Stimulated activated CD4-positive, alpha-beta T cell treated with anti-CD3 and anti-CD28 coated beads, Interleukin-2, amount 100 ng/mL, for 24 hours (primary cell): ENCODE data around the gene AGBL1.
"Not testable (repeated sequence)": the region's sequence is repeated elsewhere in the genome, so short reads cannot be mapped to it uniquely, and the experiment has no call there.

ENCODE experiments used
- DNase-seq, 2 donors: peaks; one replicate each; pipeline ENCODE4 v3.0.0-alpha.2; 2020

AGBL1 gene

DNA sequence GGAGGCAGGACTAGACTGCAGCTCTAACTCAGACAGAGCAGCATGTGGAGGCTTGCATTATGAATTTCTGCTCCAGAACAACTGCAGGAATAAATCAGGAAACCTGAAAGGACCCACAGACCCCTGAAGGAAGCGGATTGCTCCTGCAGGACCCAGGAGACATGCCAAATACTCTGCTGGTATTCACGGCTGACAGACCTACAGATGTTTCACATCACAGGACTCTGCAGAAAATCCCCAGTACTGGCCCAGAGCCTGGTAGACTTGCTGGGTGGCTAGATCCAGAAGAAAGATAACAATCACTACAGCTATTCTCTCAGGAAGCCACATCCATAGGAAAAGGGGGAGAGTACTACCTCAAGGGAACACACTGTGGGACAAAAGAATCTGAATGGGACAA, 942.1 kb downstream of the AGBL1 start:
- no peak for DNase-seq

DNA sequence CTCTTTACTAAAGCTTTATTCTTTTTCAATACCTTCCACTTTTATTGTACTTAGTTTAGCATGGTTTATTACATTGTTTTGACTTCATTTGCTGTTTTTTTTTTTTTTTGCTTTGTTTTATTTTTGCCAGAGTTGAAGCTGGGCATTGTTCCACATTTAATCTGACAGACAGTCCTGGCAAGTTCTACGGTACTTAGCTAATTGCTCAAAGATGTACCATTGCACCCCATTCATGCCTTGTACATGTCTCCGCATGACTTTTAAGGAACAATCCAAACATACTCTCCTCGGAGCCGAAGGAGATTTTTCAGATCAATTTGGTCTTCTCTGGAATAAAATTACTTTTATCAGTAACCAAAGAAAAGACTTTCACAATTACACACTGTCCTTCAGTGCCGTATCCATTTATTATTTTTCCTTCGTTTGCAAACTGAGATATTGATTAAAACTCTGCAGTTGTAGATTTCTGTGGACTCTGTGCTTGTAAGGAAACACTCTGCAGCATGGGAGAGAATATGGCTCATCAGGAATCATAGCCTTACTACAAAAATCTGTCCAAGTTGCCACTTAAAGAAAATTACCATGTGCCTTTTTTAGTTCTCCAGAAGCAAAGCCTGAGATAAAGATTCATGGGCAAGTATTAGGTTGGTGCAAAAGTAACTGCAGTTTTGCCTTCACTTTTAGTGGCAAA, 952.0 kb downstream of the AGBL1 start:
- no peak for DNase-seq

DNA sequence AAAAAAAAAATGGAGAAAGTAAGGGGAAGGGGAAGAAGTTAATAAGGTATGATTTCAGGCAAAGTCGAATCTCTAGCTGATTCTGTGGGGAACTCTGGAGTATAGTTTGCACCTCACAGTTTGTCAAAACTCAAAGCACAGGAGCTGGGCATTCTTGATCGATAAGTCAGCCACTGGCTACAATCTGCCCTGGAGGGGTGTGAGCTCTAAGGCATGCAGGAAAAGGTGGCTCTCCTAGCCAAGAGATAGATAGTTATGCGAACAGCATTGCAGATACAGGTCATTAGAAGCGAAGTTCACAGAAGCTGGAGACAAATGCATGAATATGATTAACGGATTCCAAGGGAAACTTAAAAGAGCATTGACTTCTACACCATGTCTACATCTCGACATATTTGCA, 952.6 kb downstream of the AGBL1 start:
- DNase-seq: no peak

- DNase-seq: no peak
These were observed 953.4 kb downstream of the AGBL1 start for GRCh38 chr15:87033056-87033455.

- DNase-seq: no peak
These were observed 955.2 kb downstream of the AGBL1 start for GRCh38 chr15:87034886-87035285.

- no peak for DNase-seq
These were observed 958.7 kb downstream of the AGBL1 start for GRCh38 chr15:87038404-87038803.

DNA sequence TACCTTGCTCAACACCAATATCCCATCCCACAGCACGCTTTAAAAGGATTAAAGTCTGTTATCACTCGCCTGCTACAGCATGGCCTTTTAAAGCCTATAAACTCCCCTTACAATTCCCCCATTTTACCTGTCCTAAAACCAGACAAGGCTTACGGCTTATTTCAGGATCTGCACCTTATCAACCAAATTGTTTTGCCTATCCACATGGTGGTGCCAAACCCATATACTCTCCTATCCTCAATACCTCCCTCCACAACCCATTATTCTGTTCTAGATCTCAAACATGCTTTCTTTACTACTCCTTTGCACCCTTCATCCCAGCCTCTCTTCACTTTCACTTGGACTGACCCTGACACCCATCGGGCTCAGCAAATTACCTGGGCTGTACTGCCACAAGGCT, 962.9 kb downstream of the AGBL1 start:
- DNase-seq: not testable (repeated sequence)

- DNase-seq: no peak
These were observed 966.1 kb downstream of the AGBL1 start for GRCh38 chr15:87045746-87046145.

DNA sequence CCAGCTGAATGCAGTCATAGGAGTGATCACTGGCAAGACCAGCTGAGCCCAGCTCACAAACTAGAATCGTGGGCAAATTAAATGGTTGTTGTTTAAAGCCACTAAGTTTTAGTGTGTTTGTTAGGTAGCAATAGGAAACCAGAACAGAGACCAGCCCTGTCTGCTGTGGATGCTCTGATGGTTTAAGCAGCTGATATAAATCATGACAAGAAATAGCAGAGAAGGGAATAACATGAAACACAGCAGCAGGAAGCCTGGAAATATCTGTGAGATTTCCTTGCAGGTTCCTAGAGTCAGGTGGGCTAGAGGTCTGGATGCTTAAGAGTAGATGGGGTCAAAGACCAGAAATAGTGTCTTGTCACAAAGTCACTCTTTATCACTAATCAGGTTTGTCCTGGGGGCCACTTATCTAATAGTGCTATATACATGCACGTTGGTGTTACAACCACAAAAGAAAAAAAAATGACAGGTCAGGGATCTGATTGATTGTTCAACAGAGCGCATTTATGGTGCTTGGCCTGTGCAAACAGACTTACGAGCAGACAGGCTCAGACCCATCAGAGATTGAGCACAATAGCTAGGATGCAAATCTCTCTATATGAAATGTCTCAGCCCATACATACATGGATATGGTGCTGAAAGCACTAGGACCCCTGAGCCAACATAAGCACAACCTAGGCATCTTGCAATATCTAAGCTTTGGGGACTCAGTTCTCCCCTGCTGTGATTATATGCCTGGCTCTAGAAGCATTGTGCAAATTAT, 967.7 kb downstream of the AGBL1 start:
- no peak for DNase-seq
